GM20000 (cell line): ENCODE results near the gene SEMA4F.

Source experiments
- DNase-seq: peaks from one replicate; pipeline ENCODE4 v3.0.0; 2012; ENCODE audit warnings: low spot score
- CTCF ChIP-seq: IDR thresholded peaks from 2 replicates; pipeline ENCODE4 v1.5.1; 2012; ENCODE audit warnings: mild to moderate bottlenecking, control low read depth; ENCODE audit errors: extremely low read depth, missing control alignments

The SEMA4F gene

GRCh38 chr2:74685408-74685807, 31.4 kb downstream of the SEMA4F start:
- no peak for DNase-seq
- no peak for TF ChIP-seq CTCF

- no peak for TF ChIP-seq CTCF
- no peak for DNase-seq
Observed at GRCh38 chr2:74688881-74689280, 34.8 kb downstream of the SEMA4F start.

GRCh38 chr2:74689671-74690070, 35.6 kb downstream of the SEMA4F start:
- no peak for DNase-seq
- TF ChIP-seq CTCF, result no peak

GRCh38 chr2:74690571-74690970, 36.5 kb downstream of the SEMA4F start:
- DNase-seq, result peak; percentile 74
- TF ChIP-seq CTCF, result peak; percentile 64

- TF ChIP-seq CTCF, result no peak
- DNase-seq, result no peak
Observed at GRCh38 chr2:74691929-74692328, 37.9 kb downstream of the SEMA4F start.

- TF ChIP-seq CTCF, result no peak
- no peak for DNase-seq
Observed at GRCh38 chr2:74693213-74693612, 39.2 kb downstream of the SEMA4F start.

GRCh38 chr2:74693668-74694067, 39.6 kb downstream of the SEMA4F start:
- no peak for DNase-seq
- TF ChIP-seq CTCF, result no peak
